Measurements from ENCODE around the gene PCDH1. TPM values are rescaled to one million over a fixed set of nuclear protein-coding genes. Genes with fewer than 3 reads are reported as not detected.

Gene PCDH1
- total RNA-seq, 1 donor: 1.4 TPM

- no peak for TF ChIP-seq CTCF (IDR thresholded peaks at IDR 0.05; ENCODE audit: extremely low read depth, low read depth, low read length)
- no peaks in the 10 kb centered on the region for H4K20me1 ChIP-seq (ENCODE audit: insufficient read depth, low read length)
- DNase-seq (ENCODE audit: insufficient read length, low spot score, missing footprints): peak; percentile 83
- H3K36me3 ChIP-seq (ENCODE audit: insufficient read depth, low read length): no peaks in the 10 kb centered on the region
- peaks cover 7% of the 10 kb centered on the region for H3K4me1 ChIP-seq (ENCODE audit: insufficient read depth, low read length)
- no peak overlapping the region for H3K27ac ChIP-seq (ENCODE audit: low read depth, low read length)
- no peak overlapping the region for H2AFZ ChIP-seq (ENCODE audit: low read length)
- no peaks in the 10 kb centered on the region for H3K79me2 ChIP-seq (ENCODE audit: insufficient read depth, low read length)
- H3K27me3 ChIP-seq (ENCODE audit: insufficient read depth, low read length): peaks cover 77% of the 10 kb centered on the region
- H3K9me3 ChIP-seq (ENCODE audit: low read depth, low read length): no peaks in the 10 kb centered on the region
- no peak overlapping the region for H3K4me2 ChIP-seq (ENCODE audit: insufficient read depth, low read length)
- H3K4me3 ChIP-seq (ENCODE audit: insufficient read depth, low read length): no peak overlapping the region
Observed at GRCh38 chr5:141875795-141876627, 2.2 kb downstream of the PCDH1 start.

GRCh38 chr5:141875022-141875740, 3.0 kb downstream of the PCDH1 start:
- H2AFZ ChIP-seq (ENCODE audit: low read length): no peak overlapping the region
- DNase-seq (ENCODE audit: insufficient read length, low spot score, missing footprints): peak; percentile 52
- TF ChIP-seq CTCF (IDR thresholded peaks at IDR 0.05; ENCODE audit: extremely low read depth, low read depth, low read length): no peak
- H3K4me3 ChIP-seq (ENCODE audit: insufficient read depth, low read length): no peak overlapping the region
- H4K20me1 ChIP-seq (ENCODE audit: insufficient read depth, low read length): no peaks in the 10 kb centered on the region
- no peaks in the 10 kb centered on the region for H3K36me3 ChIP-seq (ENCODE audit: insufficient read depth, low read length)
- no peak overlapping the region for H3K4me2 ChIP-seq (ENCODE audit: insufficient read depth, low read length)
- H3K9me3 ChIP-seq (ENCODE audit: low read depth, low read length): no peaks in the 10 kb centered on the region
- no peaks in the 10 kb centered on the region for H3K79me2 ChIP-seq (ENCODE audit: insufficient read depth, low read length)
- H3K27me3 ChIP-seq (ENCODE audit: insufficient read depth, low read length): peaks cover 70% of the 10 kb centered on the region
- H3K4me1 ChIP-seq (ENCODE audit: insufficient read depth, low read length): peaks cover 7% of the 10 kb centered on the region
- no peak overlapping the region for H3K27ac ChIP-seq (ENCODE audit: low read depth, low read length)

GRCh38 chr5:141874262-141874964, 3.8 kb downstream of the PCDH1 start:
- H3K27me3 ChIP-seq (ENCODE audit: insufficient read depth, low read length): peaks cover 62% of the 10 kb centered on the region
- H3K4me2 ChIP-seq (ENCODE audit: insufficient read depth, low read length): no peak overlapping the region
- no peak overlapping the region for H3K27ac ChIP-seq (ENCODE audit: low read depth, low read length)
- no peak overlapping the region for H3K4me3 ChIP-seq (ENCODE audit: insufficient read depth, low read length)
- no peaks in the 10 kb centered on the region for H3K36me3 ChIP-seq (ENCODE audit: insufficient read depth, low read length)
- DNase-seq (ENCODE audit: insufficient read length, low spot score, missing footprints): no peak
- TF ChIP-seq CTCF (IDR thresholded peaks at IDR 0.05; ENCODE audit: extremely low read depth, low read depth, low read length): no peak
- no peaks in the 10 kb centered on the region for H4K20me1 ChIP-seq (ENCODE audit: insufficient read depth, low read length)
- no peaks in the 10 kb centered on the region for H3K79me2 ChIP-seq (ENCODE audit: insufficient read depth, low read length)
- H3K9me3 ChIP-seq (ENCODE audit: low read depth, low read length): no peaks in the 10 kb centered on the region
- H3K4me1 ChIP-seq (ENCODE audit: insufficient read depth, low read length): peaks cover 7% of the 10 kb centered on the region
- no peak overlapping the region for H2AFZ ChIP-seq (ENCODE audit: low read length)

- H3K9me3 ChIP-seq (ENCODE audit: low read depth, low read length): no peaks in the 10 kb centered on the region
- H3K27ac ChIP-seq (ENCODE audit: low read depth, low read length): no peak overlapping the region
- H2AFZ ChIP-seq (ENCODE audit: low read length): no peak overlapping the region
- no peak overlapping the region for H3K4me2 ChIP-seq (ENCODE audit: insufficient read depth, low read length)
- TF ChIP-seq CTCF (IDR thresholded peaks at IDR 0.05; ENCODE audit: extremely low read depth, low read depth, low read length): no peak
- H3K36me3 ChIP-seq (ENCODE audit: insufficient read depth, low read length): no peaks in the 10 kb centered on the region
- no peak overlapping the region for H3K4me3 ChIP-seq (ENCODE audit: insufficient read depth, low read length)
- H3K4me1 ChIP-seq (ENCODE audit: insufficient read depth, low read length): peaks cover 5% of the 10 kb centered on the region
- DNase-seq (ENCODE audit: insufficient read length, low spot score, missing footprints): peak; percentile 65
- H4K20me1 ChIP-seq (ENCODE audit: insufficient read depth, low read length): no peaks in the 10 kb centered on the region
- H3K79me2 ChIP-seq (ENCODE audit: insufficient read depth, low read length): no peaks in the 10 kb centered on the region
- H3K27me3 ChIP-seq (ENCODE audit: insufficient read depth, low read length): peaks cover 62% of the 10 kb centered on the region
Observed at GRCh38 chr5:141873933-141874261, 4.3 kb downstream of the PCDH1 start.

Data from osteoblast (primary cell).